GM19238 (cell line): Measurements from ENCODE around the gene COL11A2.

Experiments
- DNase-seq: peaks from one replicate; pipeline ENCODE4 v3.0.0; 2011; ENCODE audit warnings: low spot score; ENCODE audit not compliant: insufficient read length

Gene COL11A2

DNA sequence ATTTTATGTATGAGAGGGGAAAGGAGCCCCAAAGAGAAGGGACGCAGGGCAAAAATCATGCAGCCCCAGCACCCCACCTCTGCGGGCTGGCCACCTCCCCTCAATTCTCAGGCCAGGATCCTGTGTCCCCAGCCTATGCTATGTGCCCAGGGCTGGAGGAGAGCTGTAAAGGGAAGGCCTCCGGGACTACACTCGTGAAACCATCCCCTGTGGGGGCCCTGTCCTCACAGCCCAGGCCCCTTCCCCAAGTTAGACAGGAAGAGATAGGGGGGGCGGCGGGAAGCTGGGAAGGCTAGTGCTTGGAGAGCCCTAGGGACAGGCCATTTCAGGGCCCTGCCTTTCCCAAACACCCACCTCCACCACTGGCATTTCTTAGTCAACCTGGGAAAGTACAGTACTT lies 1.4 kb upstream of the COL11A2 start:
- no peak for DNase-seq

DNA sequence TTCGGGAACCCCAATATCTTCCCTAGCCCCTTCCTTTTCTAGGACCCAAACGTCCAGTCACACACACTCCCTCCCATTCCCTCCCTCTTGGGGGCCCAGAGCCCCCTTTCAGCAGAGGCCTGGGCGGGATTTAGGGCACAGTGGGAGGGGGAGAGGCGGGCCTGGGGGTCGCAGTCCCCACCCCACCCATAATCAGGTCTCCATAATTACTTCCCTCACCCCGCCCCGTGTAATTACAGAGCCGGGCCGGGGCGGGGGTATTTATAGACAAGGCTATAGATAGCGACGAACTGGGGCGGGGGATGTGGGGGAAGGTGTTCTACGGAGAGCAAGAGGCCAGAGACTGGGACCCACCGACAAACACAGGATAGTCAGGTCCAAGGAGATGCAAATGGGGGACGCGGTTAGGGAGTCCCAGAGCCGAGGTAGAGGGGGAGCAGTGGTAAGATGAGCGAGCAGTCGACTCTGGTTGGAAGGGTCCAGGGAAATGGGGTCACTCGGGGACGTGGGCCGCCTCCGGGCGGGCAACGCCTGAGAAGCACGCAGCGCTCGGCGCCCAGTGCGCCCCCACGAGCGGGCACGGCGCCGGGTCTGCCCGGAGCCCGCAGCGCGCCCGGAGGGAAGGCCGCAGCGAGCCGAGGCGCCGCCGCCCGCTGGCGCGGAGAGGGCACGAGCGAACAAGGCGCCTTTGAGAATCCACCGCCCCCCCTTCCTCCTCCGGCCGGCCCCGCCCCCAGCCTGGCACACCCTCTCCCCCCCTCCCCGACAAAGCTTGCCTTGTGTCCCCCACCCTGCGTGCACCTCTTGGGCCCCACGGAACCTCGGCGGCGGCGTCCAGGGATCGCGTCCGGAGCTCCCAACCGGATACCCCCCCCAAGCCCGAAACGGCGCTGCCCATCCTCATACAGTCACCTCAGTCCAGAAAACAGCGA lies 670 bp upstream of the COL11A2 start:
- no peak for DNase-seq

DNA sequence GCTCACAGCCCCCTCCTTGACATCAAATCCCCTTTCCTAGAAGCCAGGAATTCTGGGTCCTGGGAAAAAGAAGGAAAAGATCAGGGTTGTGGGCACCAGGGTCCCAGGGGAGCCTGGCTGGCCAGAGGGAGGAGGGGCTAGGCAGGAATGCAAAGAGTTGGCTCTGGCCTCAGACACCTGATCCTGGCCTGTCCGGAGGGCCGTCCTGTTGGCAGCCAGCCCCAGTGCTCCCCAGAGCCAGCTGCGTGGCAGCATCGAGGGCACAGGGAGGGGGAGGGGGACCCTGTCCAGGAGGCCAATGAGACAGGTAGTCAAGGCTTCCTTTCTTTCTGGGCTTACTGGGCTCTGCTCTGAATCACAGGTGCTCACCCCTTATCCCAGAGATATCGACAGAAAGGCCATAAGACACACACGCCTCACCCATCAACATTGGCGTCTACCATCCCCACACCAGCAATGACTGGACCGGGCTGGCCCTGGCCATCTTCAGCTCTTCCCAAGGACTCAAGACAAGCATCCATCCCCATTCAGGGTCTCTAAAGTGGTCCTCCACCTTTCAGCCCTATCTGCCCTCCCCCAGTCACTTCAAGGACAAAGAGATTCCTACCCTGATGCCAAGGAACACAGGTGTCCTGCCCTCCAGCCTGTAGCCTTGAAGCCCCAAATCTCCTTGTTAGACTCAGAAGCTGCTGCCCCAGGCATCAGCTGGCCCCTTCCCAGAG lies 723 bp downstream of the COL11A2 start:
- DNase-seq = no peak

DNA sequence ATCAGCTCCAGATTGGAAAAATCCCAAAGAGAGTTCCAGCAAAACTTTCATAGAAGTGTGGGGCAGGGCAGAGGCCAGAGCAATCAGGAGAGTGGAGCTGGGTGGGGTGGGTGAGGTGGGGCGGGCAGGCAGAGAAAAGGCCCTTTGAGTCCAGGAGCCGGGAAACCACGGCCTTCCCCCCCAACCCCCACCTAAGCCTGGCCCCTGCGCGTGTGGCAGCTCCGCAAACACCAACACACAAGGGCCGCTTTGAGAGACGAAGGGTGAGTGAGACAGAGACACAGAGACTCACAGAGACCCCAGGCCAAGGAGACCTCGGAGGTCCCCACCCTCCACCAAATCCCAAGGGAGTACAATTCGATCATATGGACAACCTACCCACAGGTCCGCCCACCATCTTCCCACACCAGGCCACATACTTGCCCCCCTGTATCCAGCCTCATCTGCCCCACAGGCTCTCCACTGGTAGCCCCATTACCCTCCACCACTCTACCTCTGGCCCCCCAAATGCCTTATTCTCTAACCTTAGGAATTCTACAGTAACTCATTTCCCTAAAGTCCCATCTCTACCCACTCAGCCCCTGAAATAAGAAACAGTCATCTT lies 1.7 kb downstream of the COL11A2 start:
- no peak for DNase-seq

DNA sequence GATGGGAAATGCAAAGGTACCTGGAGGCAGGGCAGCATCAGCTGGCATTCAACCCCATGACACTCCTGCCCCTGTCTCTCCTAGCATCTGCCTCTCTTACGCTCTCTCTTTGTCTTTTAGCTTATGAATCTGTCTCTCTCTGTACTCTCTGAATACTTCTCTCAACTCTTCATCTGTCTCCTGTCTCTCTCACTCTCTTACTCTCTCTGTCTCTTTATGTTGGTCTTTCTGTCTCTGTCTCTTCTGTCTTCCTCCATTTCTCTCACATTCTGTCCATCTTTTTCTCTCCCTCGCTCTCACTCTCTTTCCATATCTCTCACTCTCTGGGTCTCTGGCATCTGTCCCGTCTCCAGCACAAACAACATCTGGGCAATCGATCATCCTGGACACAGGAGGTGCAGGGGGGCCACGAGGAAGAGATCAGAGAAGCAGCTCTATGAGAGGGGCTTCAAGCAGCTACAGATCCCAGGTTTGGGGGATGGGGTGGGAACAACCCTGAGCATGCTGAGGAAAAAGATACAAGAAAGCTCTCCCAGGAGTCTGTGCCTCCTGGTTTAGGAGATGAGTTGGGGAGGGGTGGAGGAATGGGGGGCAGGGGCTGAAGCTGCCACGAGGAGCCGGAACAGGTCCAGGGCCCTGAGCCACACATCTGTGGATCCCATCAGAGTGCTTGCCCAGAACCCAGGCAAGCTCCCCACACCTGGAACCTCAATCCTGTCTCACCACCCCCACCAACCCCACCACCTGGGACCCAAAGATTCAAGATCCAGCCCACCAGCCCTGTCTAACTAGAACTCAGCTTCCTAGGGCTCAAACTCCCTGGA lies 2.4 kb downstream of the COL11A2 start:
- DNase-seq = no peak

DNA sequence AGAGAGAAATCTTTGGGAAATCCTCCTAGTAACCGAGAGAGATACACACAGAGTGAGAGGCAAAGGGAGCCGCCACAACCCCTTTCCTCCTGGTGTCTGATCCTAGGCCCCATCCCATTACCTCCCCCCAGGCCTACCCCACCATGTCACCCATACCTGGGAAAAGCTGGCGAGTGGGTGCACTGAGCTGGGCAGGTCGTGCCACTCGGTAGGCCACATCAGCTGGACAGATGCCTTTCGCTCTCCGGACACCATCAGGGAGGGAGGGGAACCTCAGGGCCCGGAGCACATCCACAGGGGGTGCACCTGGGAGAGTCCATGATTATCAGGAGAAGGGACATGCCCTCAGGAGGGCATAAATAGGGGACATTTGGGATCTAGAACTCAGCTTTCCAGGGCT lies 3.1 kb downstream of the COL11A2 start:
- no peak for DNase-seq

DNA sequence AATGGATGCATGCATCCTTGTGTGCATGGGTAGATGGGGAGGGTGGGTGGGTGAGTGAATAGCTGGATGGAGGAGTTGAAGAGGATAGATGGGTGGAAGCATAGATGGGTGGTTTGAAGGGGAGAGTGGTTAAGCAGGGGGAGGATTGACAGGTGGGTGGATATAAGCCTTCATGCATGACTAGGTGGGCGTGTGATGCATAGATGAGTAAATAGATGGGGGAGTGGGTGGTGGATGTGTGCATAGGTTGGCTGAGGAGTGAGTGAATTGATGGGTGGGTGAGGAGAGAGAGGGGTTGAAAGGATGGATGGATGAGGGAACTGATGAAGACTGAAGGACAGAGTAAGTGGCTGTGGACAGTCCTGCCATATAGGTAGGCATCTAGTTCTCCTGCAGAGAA lies 4.5 kb downstream of the COL11A2 start:
- DNase-seq = no peak

DNA sequence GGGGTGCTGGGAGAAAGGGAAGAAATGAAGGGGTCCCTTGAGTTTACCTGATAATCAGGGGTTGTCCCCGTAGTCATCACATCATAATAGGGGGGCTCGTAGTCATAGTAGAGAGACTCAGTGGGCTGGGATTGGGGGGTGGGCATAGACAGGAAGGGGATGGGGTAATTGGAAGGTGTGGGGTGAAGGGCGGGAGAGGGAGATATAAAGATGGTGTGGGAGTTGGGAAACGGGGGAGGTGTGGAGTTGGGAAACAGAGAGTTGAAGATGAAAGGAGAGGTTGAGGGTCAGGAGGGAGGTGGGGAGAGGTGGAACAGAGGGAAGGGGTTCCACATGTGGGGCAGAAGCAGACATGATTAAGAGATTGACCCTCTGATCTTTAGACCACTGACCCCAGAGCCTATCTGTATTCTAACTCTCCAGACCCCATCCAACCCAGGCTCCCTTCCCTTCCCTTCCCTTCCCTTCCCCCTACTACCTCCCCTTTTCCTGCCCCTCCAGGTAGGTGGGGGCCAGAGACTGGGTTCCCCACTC lies 6.5 kb downstream of the COL11A2 start:
- no peak for DNase-seq

DNA sequence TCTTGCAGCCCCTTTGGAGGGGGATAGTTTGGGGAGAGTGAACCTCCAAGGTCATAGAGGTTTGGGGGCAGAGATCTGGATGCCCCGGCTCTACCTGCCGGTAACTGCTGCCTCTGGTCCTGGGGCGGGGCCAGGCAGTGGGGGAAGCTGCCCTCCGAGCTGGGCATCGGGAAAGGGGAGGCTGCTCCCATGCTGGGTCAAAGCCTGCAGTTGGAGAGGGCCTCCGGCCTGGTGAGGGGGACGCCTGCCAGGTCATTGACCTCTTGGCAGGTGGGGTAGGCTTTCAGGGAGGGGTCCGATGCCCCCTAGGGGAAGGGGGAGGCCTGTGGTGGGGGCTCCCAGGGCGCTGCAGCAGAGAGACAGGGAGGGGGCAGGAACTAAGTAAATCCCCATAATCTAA lies 7.1 kb downstream of the COL11A2 start:
- DNase-seq = no peak

DNA sequence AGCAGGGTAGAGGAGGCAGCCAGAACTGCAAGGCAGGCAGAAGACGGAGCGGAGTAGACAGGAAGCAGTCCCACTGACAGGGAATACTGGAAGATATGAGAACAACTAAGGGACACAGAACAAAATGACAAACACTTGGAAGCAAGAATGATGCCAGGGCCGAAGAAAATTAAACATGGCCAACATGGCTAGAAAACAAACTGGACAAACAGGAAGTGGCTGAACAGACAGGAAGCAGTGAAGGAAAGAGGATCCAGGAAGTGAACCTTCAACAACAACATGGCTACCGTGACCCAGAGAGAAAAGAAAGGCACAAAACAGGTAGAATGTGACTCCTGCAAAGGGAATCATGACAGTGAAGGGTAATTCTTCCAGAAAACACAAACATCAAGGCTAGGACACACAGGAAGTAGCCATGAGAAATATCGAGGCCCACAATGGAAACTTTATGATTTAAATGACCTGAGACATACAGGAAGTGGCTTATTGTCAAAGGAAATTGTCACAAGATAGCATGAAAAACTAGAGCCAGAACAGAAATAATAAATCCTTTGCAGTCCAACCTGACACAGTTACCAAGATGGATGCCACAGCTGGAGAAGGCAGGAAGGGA lies 9.1 kb downstream of the COL11A2 start:
- no peak for DNase-seq

DNA sequence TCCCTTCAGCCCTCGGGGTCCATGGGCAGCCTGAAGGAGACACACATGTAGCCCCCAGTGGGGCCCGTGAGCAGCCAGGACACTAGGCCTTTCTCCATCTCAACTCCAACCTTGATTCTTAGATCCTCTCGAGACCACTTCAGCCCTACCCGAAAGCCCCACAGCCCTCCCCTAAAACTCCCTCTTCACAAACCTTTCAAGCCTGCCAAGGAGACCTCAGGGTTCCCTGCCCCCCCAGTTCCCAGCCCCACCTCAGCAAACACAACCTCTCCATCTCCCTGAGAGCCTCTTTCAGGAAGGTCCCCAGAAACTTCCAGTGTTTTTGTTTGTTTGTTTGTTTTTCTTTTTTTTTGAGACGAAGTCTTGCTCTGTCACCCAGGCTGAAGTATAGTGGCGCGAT lies 11.1 kb downstream of the COL11A2 start:
- no peak for DNase-seq

DNA sequence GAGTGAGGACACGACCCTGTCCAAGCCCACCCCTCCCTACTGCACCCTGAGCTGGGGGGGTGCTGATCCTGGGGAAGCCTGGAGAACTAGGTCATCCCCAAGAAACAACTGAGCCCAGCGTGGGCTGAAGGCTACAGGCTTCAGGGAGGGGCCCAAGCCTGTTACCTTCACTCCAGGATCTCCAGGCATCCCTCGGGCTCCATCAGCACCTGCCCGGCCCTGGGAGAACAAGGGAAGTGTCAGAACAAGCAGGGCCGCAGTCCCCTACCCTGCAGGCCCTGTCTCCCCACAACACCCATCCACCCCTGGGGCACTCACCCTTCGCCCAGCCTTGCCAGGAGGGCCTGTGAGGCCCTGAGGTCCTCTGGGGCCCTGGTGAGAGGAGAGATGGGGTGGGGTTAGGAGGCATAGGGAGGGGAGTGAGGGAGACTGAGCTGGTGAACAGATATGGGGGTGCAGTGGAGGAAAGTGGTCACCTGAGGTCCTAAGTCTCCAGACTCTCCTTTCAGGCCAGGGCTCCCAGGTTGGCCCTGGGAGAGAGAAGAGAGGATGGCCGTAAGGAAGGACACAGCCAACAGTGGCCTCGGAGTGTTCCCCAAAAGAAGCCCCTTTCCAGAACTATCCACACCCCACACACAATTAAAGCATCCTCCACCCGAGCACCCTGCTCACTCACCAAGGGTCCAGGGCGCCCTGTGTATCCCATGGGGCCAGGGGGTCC lies 13.4 kb downstream of the COL11A2 start:
- DNase-seq = no peak

DNA sequence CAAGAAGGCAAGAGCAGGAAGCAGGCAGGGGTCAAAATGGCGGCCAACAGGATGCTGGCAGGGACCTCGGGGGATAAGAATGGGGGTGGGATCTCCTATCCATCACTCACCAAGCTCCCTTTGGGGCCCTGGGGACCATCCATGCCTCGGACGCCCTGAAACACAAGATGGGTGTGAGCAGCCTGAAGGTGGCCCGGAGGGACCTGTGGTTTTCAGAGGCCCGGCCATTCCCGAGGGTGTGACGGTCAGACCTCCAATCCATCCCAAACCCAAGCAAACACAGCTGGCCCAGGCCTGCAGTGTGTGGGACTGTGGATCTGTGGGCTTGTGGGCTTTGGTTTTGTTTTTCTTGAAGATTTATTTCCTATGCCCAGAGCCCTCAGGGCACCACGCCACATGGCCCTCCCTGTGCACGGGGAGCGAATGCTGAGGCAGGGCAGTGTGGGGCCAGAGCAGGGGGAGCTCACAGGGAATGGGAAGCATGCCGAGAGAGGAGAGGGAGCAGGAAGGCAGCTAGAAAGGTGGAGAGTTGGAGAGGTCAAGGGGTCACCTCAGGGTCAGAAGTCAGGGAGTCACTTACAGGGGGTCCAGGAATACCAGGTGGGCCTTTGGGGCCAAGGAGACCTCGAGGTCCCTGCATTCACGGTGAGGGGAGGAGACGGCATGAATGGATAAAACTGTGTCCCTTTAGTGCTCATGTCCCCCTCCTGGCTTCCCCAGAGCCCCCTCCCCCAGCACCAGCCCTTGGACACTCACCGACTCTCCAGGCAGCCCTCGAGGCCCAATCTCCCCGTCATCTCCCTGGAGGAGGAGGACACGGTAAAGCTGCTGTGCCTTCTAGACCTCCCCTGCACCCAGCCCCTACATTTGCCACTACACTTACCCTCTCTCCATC lies 14.5 kb downstream of the COL11A2 start:
- no peak for DNase-seq

DNA sequence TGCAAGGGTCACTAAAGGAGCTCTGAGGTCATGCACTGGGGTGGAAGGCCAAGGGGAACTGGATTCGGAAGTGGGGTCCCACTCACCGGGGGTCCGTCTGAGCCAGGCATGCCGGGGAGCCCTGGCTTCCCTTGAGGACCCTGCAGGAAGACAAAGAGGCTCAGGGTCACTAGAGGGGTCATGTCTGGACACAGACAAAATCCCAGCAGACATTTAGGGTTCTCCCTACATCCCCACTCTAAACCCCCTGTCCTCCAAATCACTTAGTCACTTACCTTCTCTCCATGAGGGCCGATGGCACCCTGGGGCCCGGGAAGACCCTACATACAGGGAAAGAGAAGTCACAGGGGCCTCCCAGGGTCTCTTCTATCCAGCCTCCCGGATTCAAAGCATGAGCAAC lies 15.4 kb downstream of the COL11A2 start:
- DNase-seq = no peak

DNA sequence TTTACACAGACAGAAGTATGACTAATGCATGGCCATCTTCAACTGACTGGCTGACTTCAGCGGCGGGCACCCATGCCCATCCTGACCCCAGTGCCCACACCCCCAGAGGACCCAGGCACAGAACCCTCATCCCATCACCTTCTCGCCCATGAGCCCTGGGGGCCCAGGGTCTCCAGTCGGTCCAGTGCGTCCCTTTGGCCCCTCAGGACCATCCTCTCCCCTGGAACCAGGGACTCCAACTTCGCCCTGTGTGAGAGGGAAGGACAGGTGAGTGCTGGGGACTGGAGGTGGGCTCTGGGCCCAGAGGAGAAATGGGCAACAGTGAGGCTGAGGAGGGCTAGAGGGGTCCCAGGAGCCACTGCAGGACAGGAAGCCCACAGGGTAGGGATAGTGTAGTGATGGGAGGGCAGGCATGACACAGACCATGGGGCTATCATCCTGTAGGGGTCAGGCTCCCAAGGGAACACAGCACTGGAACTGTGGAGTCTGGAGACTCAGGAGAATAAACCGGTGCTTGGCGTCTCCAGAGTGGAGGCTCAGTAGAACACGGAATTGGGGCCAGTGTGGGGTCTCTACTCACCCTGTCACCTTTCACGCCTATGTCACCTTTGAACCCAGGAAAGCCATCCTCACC lies 16.7 kb downstream of the COL11A2 start:
- no peak for DNase-seq

DNA sequence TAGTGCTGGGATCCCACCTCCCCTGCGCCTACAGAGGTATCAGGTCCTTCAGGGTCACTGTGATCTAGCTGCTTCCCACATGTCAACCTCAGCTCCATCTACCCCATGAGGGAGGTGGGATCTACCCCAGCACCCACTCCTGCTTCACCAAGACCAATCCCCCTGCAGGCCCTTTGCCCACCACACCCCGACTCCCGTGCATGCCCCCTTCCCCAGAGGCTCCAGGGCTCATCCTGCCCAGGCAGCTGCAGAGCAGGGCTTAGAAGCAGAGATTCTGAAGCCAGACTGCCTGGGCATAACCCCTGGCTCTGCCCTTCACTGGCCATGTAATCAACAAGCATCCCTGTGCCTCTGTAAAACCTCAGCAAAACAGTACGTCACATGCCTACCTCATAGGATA lies 17.5 kb downstream of the COL11A2 start:
- DNase-seq = no peak

DNA sequence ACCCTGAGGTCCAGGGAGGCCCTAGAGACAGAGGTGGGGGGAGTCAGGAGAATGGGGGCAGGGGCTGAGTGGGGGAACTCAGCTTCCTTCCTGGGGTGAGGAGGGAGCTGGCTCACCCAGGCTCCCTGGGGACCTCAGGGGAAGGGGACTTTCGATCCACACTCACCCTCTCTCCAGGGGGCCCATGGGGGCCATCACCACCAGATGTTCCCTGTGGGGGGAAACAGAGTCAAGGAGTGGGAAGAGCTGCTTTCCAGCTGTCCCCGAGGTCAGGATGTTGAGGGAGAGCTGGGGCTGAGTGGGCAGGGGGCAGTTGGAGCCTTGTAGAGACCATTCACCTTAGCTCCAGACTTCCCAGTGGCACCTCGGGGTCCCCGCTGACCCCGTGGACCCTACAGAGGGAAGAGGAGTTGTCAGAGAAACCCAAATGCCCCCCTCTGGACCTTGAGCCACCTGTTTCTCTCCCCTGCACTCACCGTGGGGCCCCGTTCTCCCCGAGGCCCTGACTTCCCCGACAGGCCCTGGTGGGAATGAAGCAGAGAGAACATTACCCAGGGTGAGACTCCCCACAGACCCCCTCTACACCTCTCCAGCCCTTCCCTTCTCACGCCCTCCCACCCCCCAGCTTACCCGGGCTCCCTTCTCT lies 18.6 kb downstream of the COL11A2 start:
- no peak for DNase-seq
